Measurements from ENCODE around the gene SLC30A1. TPM values are rescaled to one million over a fixed set of nuclear protein-coding genes. Genes with fewer than 3 reads are reported as not detected.

The SLC30A1 gene
- polyA plus RNA-seq, 12 donors, result 10.8 to 30.1 (median 14.7) TPM; not detected in 1

DNA sequence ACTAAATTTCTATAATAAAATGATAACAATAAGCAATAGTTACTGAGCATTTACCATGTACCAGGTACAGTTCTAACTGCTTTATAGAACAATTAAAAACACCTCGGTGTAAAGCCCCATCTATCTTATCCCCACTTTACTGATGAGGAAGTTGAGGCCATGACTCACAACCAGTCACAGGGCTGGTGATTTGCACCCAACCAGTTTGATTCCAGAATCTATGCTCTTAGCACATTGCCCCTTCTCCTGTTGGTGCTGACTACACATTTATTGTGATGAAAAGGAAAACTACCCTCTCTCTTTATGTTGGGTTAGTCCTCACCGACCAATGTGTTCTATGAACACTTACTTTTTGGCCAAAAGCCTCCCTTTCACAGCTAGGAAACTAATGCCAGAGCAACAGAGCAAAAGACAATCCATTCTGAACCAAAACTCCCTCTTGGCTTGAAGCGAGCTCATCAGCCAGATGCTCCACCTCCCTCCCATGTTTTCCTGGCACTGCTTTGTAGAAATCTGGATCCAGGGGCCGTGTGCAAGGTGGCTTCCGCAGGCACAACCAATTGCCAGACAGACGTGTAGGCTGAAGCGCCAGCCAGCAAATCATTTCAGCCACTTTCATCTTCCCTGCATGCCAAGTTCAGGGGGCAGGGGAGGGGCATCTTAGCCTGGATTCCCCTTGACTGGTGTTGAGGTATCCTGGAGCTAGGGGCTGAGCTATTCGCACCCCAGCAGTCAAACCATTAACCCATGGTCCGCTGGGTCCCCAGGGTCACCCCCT is 32.0 kb upstream of the SLC30A1 start:
- DNase-seq, result peak; percentile 67

DNA sequence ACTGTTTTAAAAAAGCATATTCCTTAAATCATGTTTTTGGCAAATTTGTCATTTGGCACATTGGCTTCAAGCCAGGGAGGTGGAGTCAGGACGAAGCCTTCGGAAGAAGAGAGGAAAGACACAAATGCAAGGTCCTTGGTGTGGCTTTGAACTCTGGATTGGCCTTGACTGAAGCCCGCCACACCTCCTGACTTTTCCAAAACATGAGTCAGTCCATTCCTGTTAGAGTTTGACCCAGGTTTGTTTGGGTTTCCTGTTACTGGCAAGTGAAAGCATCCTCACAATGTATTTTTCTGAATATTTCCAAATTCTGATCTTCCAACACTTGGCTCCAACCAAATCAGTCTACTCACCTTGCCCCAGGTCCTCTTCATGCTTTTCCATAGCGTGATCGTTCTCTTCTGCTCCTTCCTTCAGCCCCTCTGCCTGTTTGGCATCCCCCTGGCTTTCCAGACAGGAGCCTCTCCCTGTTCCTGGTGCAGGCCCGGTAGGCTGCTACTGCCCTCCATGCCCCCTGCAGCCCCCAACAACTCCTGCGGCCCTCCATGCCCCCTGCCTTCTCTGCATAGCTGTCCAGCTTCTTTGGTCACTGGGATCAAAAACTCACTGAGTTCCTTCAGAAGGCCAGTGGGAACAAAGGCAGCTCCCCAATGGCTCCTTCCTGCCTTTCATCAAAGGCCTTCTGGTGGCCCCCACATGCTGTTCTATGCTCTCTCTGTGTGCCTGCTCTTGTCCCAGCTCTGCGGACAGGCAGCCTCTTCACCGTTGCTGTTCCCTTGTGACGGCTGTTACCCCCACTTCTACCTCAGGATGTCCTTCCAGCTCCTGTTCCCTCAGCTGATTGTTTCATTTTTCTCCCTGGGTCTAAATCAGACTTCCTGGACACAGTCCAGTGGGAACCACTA is 30.4 kb upstream of the SLC30A1 start:
- DNase-seq, result no peak

DNA sequence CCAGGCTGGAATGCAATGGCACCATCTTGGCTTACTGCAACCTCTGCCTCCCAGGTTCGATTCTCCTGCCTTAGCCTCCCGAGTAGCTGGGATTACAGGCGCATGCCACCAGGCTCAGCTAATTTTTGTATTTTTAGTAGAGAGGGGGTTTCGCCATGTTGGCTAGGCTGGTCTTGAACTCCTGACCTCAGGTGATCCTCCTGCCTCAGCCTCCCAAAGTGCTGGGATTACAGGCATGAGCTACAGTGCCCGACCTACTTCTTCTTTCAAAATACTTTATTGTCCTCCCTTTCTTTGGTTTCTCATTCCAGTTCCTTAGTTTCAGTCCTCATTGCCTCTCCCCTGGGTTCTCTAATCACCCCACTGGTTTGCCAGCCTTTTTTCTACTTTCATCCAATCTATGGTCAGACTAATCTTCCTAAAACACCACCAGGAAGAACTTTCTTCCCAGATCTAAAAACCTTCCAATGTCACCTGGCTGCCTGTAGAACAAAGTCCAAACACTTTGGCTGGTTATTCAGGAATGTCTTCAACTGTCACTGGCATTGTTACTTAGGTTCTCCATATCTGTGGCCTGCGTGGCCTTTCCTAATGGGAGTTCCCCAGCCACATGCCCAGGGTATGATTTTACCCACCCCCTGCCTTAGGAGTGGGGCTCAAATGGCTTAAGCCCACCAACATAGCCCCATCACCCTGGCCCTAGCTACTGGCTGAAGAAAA is 29.0 kb upstream of the SLC30A1 start:
- no peak for DNase-seq

DNA sequence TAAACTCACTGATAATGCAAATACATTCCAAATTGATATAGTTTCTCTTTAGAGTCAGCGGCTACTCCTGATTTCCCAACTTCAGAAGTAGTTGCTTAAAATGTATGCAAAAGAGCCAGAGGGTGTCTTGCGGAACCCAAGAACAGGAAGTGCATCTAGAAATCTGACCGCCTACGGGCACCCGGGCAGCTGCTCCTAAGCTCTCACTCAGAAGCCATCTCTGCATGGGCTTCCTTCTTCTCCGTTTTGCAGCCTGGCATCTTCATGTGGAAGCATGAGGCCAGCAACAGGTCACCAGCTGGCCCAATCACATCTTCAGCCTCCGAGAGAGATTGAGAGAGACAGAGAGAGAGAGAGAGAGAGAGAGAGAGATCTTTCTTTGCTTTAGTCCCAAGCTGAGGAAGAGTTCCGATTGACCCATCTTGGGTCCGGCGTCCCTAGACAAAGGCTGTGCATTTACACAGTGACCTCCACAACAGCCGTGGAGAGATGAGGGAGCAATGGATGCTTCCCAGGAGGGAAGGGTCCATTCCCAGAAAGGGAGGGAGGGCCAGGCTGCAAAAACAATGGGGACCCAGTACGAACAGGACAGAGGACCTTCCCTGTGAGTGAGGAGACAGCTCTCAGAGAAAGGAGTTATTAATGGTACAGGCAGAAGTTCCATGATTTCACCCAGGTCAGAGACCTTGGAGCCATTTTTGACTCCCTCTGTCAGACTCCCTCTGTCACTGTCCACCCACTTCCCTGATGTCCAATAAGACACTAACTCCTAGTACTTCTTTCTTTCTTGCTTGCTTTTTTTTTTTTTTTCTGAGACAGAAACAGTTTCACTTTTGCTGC is 28.2 kb upstream of the SLC30A1 start:
- DNase-seq, result no peak

DNA sequence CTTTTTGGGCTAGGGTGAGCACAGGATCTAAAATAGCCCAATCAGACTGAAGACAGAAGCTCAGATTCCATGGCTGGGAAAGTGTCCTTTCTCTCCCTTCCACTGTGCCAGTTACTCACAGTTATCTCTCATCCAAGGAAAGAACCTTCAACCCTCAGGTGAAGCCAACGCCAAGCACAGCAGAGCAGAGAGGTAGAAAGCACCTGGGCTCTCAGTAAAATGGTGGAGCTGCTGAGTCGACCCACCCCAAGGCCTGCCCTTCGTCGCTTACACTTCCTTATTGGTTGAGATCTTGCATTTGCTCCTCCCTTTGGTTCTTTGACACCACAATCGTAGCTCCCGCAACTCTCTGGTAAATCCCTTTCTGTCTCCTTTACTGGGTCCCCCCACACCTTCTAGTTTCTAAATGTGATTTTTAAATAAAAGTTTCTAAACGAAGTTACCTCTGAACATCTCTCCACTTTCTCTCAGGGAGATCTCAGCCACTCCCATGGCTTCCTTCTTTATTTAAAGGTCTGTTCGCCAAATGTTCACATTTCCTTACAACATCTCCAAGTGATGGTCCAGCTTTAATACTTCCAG is 27.5 kb upstream of the SLC30A1 start:
- DNase-seq, result no peak

DNA sequence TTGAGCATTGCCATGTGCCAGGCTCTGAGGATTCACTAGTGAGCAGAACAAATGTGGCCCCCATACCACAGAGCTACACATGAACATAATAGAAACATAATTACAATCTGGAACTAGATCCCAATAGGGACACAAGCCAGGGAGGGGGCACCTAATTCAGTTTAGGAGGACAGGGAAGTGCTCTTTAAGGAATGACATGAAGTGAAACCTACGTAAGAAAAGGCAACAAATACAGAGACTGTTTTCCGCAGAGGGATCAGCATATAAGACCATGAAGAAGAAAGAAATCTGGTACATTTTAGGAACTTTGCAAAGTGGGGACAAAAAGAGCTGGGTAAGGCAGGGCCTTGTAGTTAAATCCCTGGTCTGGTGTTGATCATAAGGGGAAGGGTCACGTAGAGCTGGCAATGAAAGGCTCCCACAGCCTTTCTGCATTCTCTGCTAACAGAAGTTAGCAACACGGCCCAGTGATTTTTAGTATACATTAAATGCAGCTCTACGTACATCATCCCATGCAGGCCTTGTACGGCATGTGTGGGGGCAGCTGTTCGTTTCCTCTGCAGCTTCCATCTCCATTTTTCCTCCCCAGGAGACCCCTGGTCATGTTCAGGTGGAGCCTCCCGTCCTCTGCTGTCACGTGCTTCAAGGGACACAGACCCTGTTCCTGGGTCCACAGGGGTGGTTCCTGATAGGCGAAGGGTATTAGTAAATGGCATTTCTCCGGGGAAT is 26.8 kb upstream of the SLC30A1 start:
- DNase-seq, result no peak

DNA sequence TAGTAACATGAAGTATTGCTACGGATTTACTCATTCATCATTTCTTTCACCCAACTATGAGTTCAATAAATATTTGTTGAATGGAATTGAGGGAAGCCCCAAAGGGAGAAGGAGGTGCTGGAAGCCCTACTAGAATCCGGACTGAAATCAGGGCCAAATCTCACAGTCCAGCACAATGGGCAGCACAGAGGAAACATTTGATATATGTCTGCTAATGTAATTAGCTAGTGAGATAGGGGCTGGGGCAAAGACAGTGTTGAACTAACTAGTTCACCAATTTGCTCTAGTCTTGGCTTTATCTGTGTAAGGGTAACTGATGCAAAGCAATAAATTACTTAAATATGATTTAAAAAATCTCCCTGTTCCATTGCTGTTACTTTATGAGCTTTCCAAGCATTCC is 26.1 kb upstream of the SLC30A1 start:
- DNase-seq, result no peak

DNA sequence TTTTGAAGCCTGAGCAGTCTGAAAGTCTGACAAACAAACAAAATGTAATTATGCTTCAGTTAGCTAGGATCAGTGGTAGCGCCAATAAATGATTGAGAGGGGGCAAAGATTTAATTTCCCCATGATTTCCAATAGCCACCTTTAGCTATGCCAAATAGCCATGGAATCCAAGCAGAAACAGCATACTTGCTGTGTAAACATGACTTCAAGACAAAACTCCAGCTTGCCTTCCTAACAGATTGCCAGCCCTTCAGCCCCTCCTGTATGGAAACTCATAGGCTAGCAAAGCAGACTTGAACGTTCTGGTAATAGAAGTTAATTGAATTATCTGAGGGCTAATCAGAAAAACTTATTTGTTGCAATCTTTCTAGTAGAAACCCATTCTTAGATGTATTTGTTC is 25.6 kb upstream of the SLC30A1 start:
- DNase-seq, result no peak

DNA sequence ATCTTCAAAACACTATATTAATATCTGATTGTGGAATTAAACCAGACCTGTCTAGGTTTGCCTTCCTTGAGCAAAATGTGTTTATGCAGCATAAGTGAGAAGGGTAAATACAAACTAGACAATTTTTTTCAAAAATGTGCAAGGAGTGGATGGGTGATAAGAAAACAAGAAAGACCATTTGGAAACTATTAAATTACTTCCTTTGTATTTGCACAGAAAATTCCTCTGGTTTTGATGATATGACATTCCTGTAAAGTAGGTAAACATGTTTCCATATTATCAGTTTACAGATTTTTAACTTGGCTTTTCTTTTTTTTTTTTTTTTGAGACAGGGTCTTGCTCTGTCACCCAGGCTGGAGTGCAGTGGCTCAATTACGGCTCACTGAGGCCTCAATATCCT is 24.8 kb upstream of the SLC30A1 start:
- no peak for DNase-seq

DNA sequence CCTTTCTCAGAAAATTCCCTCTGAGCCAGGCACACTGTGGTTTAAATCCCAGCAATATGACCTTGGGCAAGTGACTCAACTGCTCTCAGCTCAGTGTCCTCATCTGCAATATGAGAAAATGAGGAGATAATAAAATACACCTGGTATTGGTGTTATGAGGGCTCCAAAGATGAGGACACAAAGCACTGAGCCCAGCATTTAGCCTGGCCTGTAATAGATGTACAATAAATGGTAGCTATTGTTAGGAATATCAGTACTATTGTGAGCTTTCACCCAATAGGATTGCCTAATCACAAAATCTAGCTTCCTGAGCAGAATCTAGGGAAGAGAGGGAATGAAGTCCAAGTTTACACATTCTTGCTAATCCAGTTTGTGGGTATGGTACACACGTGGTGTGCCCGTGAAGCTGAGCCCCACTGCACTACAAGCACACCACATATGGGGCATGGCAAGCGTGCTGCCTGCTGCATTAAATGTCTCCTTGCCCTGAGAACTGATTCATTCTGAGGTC is 24.3 kb upstream of the SLC30A1 start:
- no peak for DNase-seq

DNA sequence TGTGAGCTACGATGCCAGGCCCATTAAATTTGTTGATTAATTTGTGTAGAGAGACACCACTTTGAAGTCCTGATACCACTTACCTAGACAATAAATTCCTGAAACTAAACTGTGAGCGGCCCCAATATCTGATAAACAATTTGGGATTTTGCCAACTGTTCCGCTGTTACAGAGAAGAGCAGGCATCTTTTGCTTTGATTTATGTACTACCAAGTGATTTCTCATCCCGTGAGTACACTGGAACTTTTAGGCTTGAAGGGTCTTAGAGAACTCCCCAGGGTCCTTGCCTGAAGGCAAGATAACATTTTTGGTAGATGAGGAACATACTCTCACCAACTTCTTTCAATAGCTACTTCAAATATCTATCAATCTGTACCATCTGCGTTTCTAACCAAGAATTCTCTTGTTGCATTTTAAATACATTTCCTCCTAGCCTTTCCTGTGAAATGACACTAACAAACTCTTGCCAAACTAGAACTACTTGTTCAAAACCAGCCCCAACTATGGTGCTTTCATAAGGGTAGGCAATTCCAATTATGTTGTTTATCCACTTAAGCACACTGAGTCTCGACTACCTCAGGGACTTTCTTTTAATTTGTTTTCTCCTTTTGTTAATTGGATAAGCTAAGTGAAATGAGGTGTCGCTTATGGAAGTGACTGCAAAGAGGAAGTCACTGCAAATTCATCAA is 23.2 kb upstream of the SLC30A1 start:
- no peak for DNase-seq

DNA sequence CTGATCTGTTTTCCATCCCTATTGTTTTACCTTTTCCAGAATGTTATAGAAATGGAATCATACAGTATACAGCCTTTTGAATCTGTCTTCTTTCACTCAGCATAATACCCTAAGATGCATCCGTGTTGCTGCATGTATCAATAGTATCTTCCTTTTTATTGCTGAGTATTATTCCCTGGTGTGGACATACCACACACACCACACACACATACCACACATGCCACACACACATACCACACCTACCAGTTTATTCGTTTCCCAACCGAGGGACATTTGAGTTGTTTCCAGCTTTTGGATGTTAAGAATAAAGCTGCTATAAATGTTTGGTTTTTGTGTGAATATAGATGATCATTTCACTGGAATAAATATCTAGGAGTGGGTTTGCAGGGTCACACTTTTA is 22.2 kb upstream of the SLC30A1 start:
- DNase-seq, result no peak

DNA sequence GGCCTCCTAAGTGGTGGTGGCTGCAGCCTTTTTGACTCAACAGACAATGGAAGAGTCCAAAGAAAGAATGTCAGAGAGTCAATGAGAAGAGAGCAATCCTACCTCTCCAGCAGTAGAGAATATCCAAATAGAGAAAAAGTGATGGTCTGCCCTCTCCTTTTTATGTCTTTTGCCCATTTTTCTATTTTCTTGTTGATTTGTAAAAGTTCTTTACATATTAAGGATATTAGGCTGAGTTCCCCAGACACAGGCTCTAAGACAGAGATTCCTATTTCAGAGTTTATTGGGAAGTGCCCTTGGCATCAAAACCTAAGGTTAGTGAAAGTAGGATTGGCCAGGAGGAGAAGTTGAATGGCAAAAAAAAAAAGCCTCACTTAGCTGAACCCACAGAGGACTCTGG is 20.3 kb upstream of the SLC30A1 start:
- DNase-seq, result no peak

DNA sequence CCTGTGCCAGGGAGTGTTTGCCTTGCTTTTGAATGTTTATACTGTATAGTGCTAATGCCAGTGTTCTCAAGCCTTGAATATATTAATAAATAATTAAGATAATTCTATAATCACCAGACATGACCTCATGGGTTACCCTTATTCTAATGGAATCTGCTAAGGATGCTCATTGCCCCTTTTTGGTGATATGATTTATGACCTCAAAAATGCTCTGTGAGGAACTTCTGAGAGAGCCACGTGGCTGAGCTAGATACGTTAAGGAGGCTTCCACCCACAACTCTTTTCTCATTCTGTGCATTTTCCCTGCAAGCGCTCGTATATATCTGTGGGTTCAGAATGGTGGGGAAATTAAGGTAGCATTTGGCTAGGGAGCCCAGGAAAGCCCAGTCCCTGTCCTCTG is 19.6 kb upstream of the SLC30A1 start:
- DNase-seq, result no peak

DNA sequence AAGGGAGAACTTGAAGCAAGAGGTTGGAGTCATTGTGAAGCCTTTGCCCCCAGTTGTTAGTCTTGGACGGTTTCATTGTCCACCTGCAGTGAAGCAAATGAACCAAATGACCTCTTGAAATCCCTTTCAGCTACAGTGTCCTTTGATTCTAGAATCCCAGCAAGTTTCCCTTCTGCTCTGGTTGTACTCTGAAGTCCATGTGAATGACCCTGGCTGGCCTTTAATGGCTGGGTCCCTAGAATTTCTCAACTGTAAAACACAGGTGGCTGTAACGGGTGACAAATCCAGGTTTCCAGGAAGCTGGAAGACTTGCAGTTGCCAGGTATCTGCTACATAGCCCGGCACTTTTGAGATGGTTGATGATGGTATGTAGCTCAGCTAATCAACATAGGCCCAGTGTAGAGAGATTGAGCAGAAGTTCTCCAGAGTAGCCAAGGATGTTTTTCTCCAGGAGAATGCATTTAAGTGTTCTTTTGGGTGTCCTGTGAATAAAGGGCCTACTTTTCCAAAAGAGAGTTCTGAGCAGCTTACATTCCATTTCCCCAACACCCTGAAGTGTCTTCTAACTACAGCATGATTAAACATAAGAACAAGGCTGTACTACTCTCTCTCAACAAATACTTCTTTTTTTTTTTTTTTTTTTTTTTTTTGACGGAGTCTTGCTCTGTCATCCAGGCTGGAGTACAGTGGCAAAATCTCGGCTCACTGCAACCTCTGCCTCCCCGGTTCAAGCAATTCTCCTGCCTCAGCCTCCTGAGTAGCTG is 17.6 kb upstream of the SLC30A1 start:
- DNase-seq, result no peak

DNA sequence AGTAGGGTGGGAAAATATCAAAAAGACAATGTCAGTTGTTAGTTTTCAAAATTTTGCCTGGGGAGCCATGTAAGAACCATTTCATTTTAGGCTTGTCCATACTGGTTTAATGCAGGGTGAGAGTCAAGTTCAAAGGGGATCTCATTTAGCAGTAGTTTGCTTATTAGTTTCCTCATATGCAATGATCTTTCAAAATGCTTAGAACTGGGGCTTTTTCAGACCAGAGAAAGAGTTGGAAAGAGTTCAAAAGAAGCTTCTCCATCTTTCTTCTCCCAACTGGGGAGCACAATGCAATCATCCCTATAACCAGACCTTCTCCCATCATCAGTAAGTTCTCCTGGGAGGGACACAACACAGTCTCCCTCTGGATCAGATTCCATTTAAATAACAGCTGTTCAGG is 16.5 kb upstream of the SLC30A1 start:
- no peak for DNase-seq

DNA sequence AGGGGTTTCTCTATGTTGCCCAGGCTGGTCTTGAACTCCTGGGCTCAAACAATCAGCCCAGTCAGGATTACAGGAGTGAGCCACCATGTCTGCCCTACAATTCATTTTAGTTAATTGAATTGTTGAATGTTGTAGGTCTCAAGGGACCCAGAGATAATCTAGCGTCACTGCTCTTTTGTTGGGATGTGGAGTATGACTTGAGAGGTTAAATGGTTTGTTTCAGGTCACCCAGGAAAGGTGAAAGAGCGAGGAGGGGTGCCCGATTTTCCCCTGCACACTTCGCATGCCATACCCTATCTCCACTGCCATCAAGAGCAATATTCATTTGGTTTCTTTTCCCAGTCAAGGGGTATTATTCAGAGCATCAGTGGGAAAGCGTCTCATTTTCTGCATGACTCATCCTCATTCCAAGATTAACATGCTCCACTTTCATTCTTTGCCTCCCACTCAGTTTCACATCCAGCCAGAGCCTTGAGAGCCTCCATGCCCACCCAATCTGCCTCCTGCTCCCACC is 13.1 kb upstream of the SLC30A1 start:
- no peak for DNase-seq
